ENCODE results near the gene SCUBE3.

Gene SCUBE3

GRCh38 chr6:35260591-35261570, 47.1 kb downstream of the SCUBE3 start:
- H3K27me3 ChIP-seq (ENCODE audit: insufficient read depth, low read depth), result no peaks in the 10 kb centered on the region
- TF ChIP-seq CTCF (conservative IDR thresholded peaks at IDR 0.05; ENCODE audit: low read depth, low read length), result no peak
- H3K4me1 ChIP-seq (ENCODE audit: low read depth, poor library complexity, severe bottlenecking), result peaks cover 43% of the 10 kb centered on the region
- no peak overlapping the region for H3K4me3 ChIP-seq (IDR thresholded peaks at IDR 0.05; ENCODE audit: insufficient read depth, low read depth, low read length)
- peak overlapping the region; percentile 79; the same call in 1 of the 2 replicates for H3K27ac ChIP-seq
- no peaks in the 10 kb centered on the region for H4K20me1 ChIP-seq (ENCODE audit: insufficient read depth)
- peak overlapping the region; percentile 66; the same call in 1 of the 2 replicates for H2AFZ ChIP-seq (ENCODE audit: low read depth)
- no peaks in the 10 kb centered on the region for H3K36me3 ChIP-seq (ENCODE audit: insufficient read depth)
- peaks cover 23% of the 10 kb centered on the region for H3K79me2 ChIP-seq (ENCODE audit: insufficient read depth, low read depth)
- peak overlapping the region; percentile 100 for H3K4me2 ChIP-seq
- H3K9ac ChIP-seq, result peak overlapping the region; percentile 95

- Histone ChIP-seq H3K4me1 (ENCODE audit: low read depth, poor library complexity, severe bottlenecking) (peaks cover 45% of the 10 kb centered on the region), H3K4me3 (IDR thresholded peaks at IDR 0.05; ENCODE audit: insufficient read depth, low read depth, low read length) (no peak overlapping the region), H4K20me1 (ENCODE audit: insufficient read depth) (no peaks in the 10 kb centered on the region), H3K27me3 (ENCODE audit: insufficient read depth, low read depth) (no peaks in the 10 kb centered on the region), H3K4me2 (no peak overlapping the region), H3K36me3 (ENCODE audit: insufficient read depth) (no peaks in the 10 kb centered on the region), H3K27ac (no peak overlapping the region), H2AFZ (ENCODE audit: low read depth) (no peak overlapping the region), H3K9ac (no peak overlapping the region), H3K79me2 (ENCODE audit: insufficient read depth, low read depth) (peaks cover 22% of the 10 kb centered on the region)
- TF ChIP-seq CTCF (conservative IDR thresholded peaks at IDR 0.05; ENCODE audit: low read depth, low read length), result no peak
These were observed 48.8 kb downstream of the SCUBE3 start for GRCh38 chr6:35262596-35262995.

GRCh38 chr6:35264550-35265274, 51.0 kb downstream of the SCUBE3 start:
- Histone ChIP-seq H3K4me1 (ENCODE audit: low read depth, poor library complexity, severe bottlenecking) (peaks cover 40% of the 10 kb centered on the region), H3K4me3 (IDR thresholded peaks at IDR 0.05; ENCODE audit: insufficient read depth, low read depth, low read length) (no peak overlapping the region), H2AFZ (ENCODE audit: low read depth) (no peak overlapping the region), H3K9ac (no peak overlapping the region; the same call in 1 of the 2 replicates), H4K20me1 (ENCODE audit: insufficient read depth) (no peaks in the 10 kb centered on the region), H3K27ac (no peak overlapping the region), H3K27me3 (ENCODE audit: insufficient read depth, low read depth) (no peaks in the 10 kb centered on the region), H3K4me2 (peak overlapping the region; percentile 23; the same call in 1 of the 2 replicates), H3K36me3 (ENCODE audit: insufficient read depth) (no peaks in the 10 kb centered on the region), H3K79me2 (ENCODE audit: insufficient read depth, low read depth) (peaks cover 16% of the 10 kb centered on the region; the same call in 1 of the 2 replicates)
- no peak for TF ChIP-seq CTCF (conservative IDR thresholded peaks at IDR 0.05; ENCODE audit: low read depth, low read length)

GRCh38 chr6:35265523-35265922, 51.8 kb downstream of the SCUBE3 start:
- H3K36me3 ChIP-seq (ENCODE audit: insufficient read depth), result no peaks in the 10 kb centered on the region
- H3K9ac ChIP-seq, result no peak overlapping the region
- no peak overlapping the region for H3K27ac ChIP-seq
- no peaks in the 10 kb centered on the region for H4K20me1 ChIP-seq (ENCODE audit: insufficient read depth)
- H3K79me2 ChIP-seq (ENCODE audit: insufficient read depth, low read depth), result 0 out of 2 replicates have a peak, but pooled peaks cover 11% of the 10 kb centered on the region
- TF ChIP-seq CTCF (conservative IDR thresholded peaks at IDR 0.05; ENCODE audit: low read depth, low read length), result no peak
- no peak overlapping the region for H3K4me3 ChIP-seq (IDR thresholded peaks at IDR 0.05; ENCODE audit: insufficient read depth, low read depth, low read length)
- H3K4me2 ChIP-seq, result no peak overlapping the region
- H3K27me3 ChIP-seq (ENCODE audit: insufficient read depth, low read depth), result no peaks in the 10 kb centered on the region
- H2AFZ ChIP-seq (ENCODE audit: low read depth), result no peak overlapping the region
- H3K4me1 ChIP-seq (ENCODE audit: low read depth, poor library complexity, severe bottlenecking), result peaks cover 36% of the 10 kb centered on the region

Data from KMS-11 (cell line).